K562 (cell line): Measurements from ENCODE around the gene PRPH2. TPM values are rescaled to one million over a fixed set of nuclear protein-coding genes. Genes with fewer than 3 reads are reported as not detected.

ENCODE experiments used
- ATAC-seq: fragments of 200-7000 bp; cut with Tn5 transposase; 3 replicates; pipeline ENCODE4 v1.9.1; 2020; ENCODE audit warnings: moderate library complexity
- BruUV-seq: library from RNA; stranded (reverse); fragments of 400-500 nt; replicated peaks from 2 replicates; lab custom pipeline; 2021; lab: Mats Ljungman, UMichigan
- CTCF ChIA-PET: fragments of 300-600 bp; formaldehyde crosslinking; extraction: SDS; loops from one replicate; lab custom pipeline; 2021; ENCODE audit warnings: low intra/inter-chr PET ratio; lab: Yijun Ruan, JAX
- POLR2A ChIA-PET: fragments of 300-600, 350-650 bp; sonication (Branson Sonifier 250); formaldehyde crosslinking; extraction: SDS; loops from one replicate; lab custom pipeline; 2021; ENCODE audit warnings: antibody characterized with exemption, inconsistent platforms; lab: Yijun Ruan, JAX
- DNase-seq, 4 experiments: peaks; one replicate each; pipeline versions ENCODE4 v3.0.0 to v3.0.0-alpha.2; 2011 to 2018; ENCODE audit warnings: low spot score in 3 of 4, mixed read lengths in 3 of 4; ENCODE audit errors: extremely low read depth in 1 of 4
- FAIRE-seq: peaks from 2 replicates; lab custom pipeline; 2011; peaks lifted over from hg19 to GRCh38; lab: Jason Lieb, UNC
- H2AFZ ChIP-seq: 2 replicates; pipeline ENCODE4 v1.6.0; 2011; ENCODE audit warnings: low read depth, low read length, control low read depth, inconsistent platforms
- H3K27ac ChIP-seq: fragments of 200-600 bp; 3 replicates; pipeline ENCODE4 v1.8.0; 2011; ENCODE audit warnings: low read depth, mild to moderate bottlenecking, control low read depth, inconsistent platforms, low read length, moderate library complexity, mixed read lengths; ENCODE audit errors: extremely low read depth
- H3K27me3 ChIP-seq, 2 experiments: fragments of 300-600 bp in 1 of 2; 2 replicates in 1 of 2; 3 replicates in 1 of 2; pipeline versions ENCODE4 v1.6.0 to v1.8.0; 2011; ENCODE audit warnings: inconsistent platforms in 2 of 2, low read length in 2 of 2, mild to moderate bottlenecking in 1 of 2, mixed read lengths in 1 of 2, moderate library complexity in 1 of 2; ENCODE audit not compliant: control insufficient read depth in 2 of 2, insufficient read depth in 2 of 2
- H3K36me3 ChIP-seq: fragments of 300-600 bp; 3 replicates; pipeline ENCODE4 v1.8.0; 2011; ENCODE audit warnings: mild to moderate bottlenecking, low read length, inconsistent platforms; ENCODE audit not compliant: control insufficient read depth, insufficient read depth
- H3K4me1 ChIP-seq, 2 experiments: fragments of 200-600 bp in 1 of 2; replicated peaks in 1 of 2; 2 replicates in 1 of 2; 3 replicates in 1 of 2; pipeline versions ENCODE4 v1.5.1 to v1.8.0; 2011; ENCODE audit warnings: inconsistent platforms in 2 of 2, low read length in 2 of 2, mild to moderate bottlenecking in 1 of 2, mixed read lengths in 1 of 2, moderate library complexity in 1 of 2; ENCODE audit not compliant: control insufficient read depth in 2 of 2, insufficient read depth in 2 of 2
- H3K4me2 ChIP-seq: 2 replicates; pipeline ENCODE4 v1.6.1; 2011; ENCODE audit warnings: low read length, control low read depth, inconsistent platforms, mixed read lengths; ENCODE audit not compliant: insufficient read depth
- H3K4me3 ChIP-seq: fragments of 200-600 bp; sonication (generic), shearing (Covaris generic); 2 replicates; pipeline ENCODE4 v1.5.1; 2016; ENCODE audit warnings: control low read depth, inconsistent platforms
- H3K79me2 ChIP-seq: fragments of 200-600 bp; 3 replicates; pipeline ENCODE4 v1.8.0; 2011; ENCODE audit warnings: low read length, inconsistent platforms; ENCODE audit not compliant: control insufficient read depth, insufficient read depth
- H3K9ac ChIP-seq, 2 experiments: 2 replicates each; pipeline versions ENCODE4 v1.6.0 to v1.6.1; 2011; ENCODE audit warnings: low read depth in 2 of 2, low read length in 2 of 2, control low read depth in 1 of 2, inconsistent platforms in 1 of 2, mild to moderate bottlenecking in 1 of 2, mixed read lengths in 1 of 2; ENCODE audit not compliant: insufficient read depth in 1 of 2
- H3K9me1 ChIP-seq: one replicate; pipeline ENCODE4 v1.6.0; 2011; ENCODE audit warnings: inconsistent platforms, mild to moderate bottlenecking, low read length, moderate library complexity; ENCODE audit not compliant: control insufficient read depth, insufficient read depth
- H3K9me3 ChIP-seq: replicated peaks from 2 replicates; pipeline ENCODE4 v1.5.1; 2011; ENCODE audit warnings: low read depth, low read length, inconsistent platforms; ENCODE audit not compliant: control insufficient read depth, insufficient read depth
- H4K20me1 ChIP-seq: replicated peaks from 2 replicates; pipeline ENCODE4 v1.6.1; 2011; ENCODE audit warnings: low read length, inconsistent platforms, mixed read lengths; ENCODE audit not compliant: control insufficient read depth, insufficient read depth
- DEAF1 ChIP-seq: fragments of 450-650 bp; formaldehyde crosslinking; IDR thresholded peaks from 2 replicates; pipeline ENCODE4 v1.4.0; 2020; ENCODE audit warnings: mild to moderate bottlenecking, moderate library complexity
- SRF ChIP-seq, 2 experiments: fragments of 250-450, 450-650 bp in 1 of 2; sonication (Bioruptor Pico) in 1 of 2; sonication (generic) in 1 of 2; formaldehyde crosslinking; IDR thresholded peaks; 2 replicates each; pipeline versions ENCODE4 v1.5.0 to v1.5.1; 2020 to 2022; ENCODE audit warnings: mild to moderate bottlenecking in 1 of 2, missing genetic modification reagents in 1 of 2
- ZFPM2 ChIP-seq: fragments of 250-450 bp; sonication (Bioruptor Pico); IDR thresholded peaks from 2 replicates; pipeline ENCODE4 v1.5.1; 2022; ENCODE audit warnings: mild to moderate bottlenecking
- ZNF609 ChIP-seq: sonication (generic); formaldehyde crosslinking; IDR thresholded peaks from 2 replicates; pipeline ENCODE4 v1.8.1; 2023; ENCODE audit warnings: missing genetic modification reagents, mild to moderate bottlenecking, borderline replicate concordance
- WGBS: fragments of 100-300 bp; shearing (Covaris generic); methylation state at CpG from one replicate; pipeline ENCODE4 v1.1.6; 2016; ENCODE audit warnings: low coverage, mixed read lengths; ENCODE audit not compliant: insufficient coverage; ENCODE audit errors: missing lambda C conversion rate; 5-methylcytosine and 5-hydroxymethylcytosine counted together
- in situ Hi-C: fragments of 300-500 bp; cut with MboI; formaldehyde crosslinking; loops from 4 replicates; pipeline ENCODE4 v1.15.0; 2018; ENCODE audit warnings: inconsistent platforms, mixed read lengths
- intact Hi-C: fragments of 100-400 bp; cut with micrococcal nuclease; formaldehyde crosslinking; loops from 2 replicates; pipeline ENCODE4 v1.14.2; 2022
- polyA plus RNA-seq, 8 experiments: library from polyadenylated mRNA; depleted of rRNA in 4 of 8; stranded (reverse) in 5 of 8; unstranded in 3 of 8; fragments of >200 nt; fragmentation: Nextera tagmentation in 2 of 8; fragmentation: Illumina TruSeq in 1 of 8; extraction: Ambion mirVana in 2 of 8; extraction: Trizol in 1 of 8; gene quantifications; 2 replicates each; pipeline versions ENCODE4 v1.2.1 to v1.2.3, GENCODE V29; 2011 to 2014; ENCODE audit warnings: inconsistent platforms in 1 of 8, missing spikeins in 1 of 8
- total RNA-seq, 7 experiments: library from RNA; depleted of rRNA in 6 of 7; stranded (reverse); fragments of >200 nt in 6 of 7; fragmentation: Illumina TruSeq in 2 of 7; extraction: Trizol in 2 of 7; gene quantifications; 2 replicates each; pipeline versions ENCODE4 v1.2.1 to v1.2.3, GENCODE V29; 2011 to 2021; ENCODE audit warnings: low replicate concordance in 1 of 7
- TF ChIP-seq, protein P1 (sequence below): fragments of 250-450 bp; sonication (Bioruptor Pico); IDR thresholded peaks from 2 replicates; pipeline ENCODE4 v1.5.0; 2021
- TF ChIP-seq, protein P2 (sequence below), 3 experiments: fragments of 200-800 bp in 1 of 3; sonication (Bioruptor generic) in 1 of 3; sonication (generic) in 1 of 3; formaldehyde crosslinking in 1 of 3; IDR thresholded peaks; 2 replicates each; pipeline versions ENCODE4 v1.6.1 to v1.8.0; 2016 to 2022; ENCODE audit warnings: mild to moderate bottlenecking in 2 of 3, missing compliant biosample characterization in 2 of 3, missing genetic modification characterization in 2 of 3, missing genetic modification reagents in 1 of 3

The PRPH2 gene
- total and polyA plus RNA-seq, 9 of the 15 experiments (the other 6 are each of a cell fraction or from before 2014, with no cell fraction given), result 0.03 to 0.11 (median 0.03) TPM; not detected in 5

DNA sequence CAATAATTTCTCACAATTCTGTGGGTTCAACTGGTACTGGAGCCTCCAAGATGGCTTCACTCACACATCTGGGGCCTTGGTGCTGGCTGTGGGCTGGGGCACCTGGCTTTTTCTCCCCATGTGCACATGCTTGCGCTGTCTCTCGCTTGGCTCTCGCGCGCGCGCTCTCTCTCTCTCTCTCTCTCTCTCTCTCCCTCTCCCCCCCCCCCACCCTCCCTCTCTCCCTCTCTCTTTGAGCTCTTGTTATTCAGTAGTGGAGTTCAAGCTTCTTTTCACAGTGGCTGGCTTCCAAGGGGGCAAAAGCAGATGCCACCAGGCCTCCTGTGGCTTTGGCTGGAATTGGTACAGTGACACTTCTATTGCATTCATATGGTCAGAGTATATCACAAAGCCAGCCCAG is 34.3 kb upstream of the PRPH2 start:
- WGBS, result 80% methylated on average over 1 of the region's 7 CpGs
- Histone ChIP-seq H3K4me2 (no peak overlapping the region), H4K20me1 (0 out of 2 replicates have a peak, but pooled peaks cover 5% of the 10 kb centered on the region), H3K36me3 (no peaks in the 10 kb centered on the region), H3K9me3 (no peaks in the 10 kb centered on the region), H2AFZ (no peak overlapping the region), H3K9ac (no peak overlapping the region), H3K79me2 (no peaks in the 10 kb centered on the region), H3K9me1 (no peaks in the 10 kb centered on the region), H3K27ac (no peak overlapping the region), H3K27me3 (no peaks in the 10 kb centered on the region), H3K4me1 (no peaks in the 10 kb centered on the region), H3K4me3 (no peak overlapping the region)
- DNase-seq (no peak), ATAC-seq (no peak), FAIRE-seq (no peak)
- in situ Hi-C loops, result no loop called here
- TF ChIP-seq, protein P1, sequence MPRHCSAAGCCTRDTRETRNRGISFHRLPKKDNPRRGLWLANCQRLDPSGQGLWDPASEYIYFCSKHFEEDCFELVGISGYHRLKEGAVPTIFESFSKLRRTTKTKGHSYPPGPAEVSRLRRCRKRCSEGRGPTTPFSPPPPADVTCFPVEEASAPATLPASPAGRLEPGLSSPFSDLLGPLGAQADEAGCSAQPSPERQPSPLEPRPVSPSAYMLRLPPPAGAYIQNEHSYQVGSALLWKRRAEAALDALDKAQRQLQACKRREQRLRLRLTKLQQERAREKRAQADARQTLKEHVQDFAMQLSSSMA (CRISPR knock-in tag), result no peak
- TF ChIP-seq ZFPM2 (CRISPR knock-in tag) (no peak), ZNF609 (CRISPR knock-in tag) (no peak), DEAF1 (CRISPR knock-in tag) (no peak), SRF (CRISPR knock-in tag; IDR thresholded peaks at IDR 0.05) (no peak)
- TF ChIP-seq, protein P2, sequence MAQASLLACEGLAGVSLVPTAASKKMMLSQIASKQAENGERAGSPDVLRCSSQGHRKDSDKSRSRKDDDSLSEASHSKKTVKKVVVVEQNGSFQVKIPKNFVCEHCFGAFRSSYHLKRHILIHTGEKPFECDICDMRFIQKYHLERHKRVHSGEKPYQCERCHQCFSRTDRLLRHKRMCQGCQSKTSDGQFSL (CRISPR knock-in tag; IDR thresholded peaks at IDR 0.05), result no peak
- TF ChIP-seq, protein P2 (tag; IDR thresholded peaks at IDR 0.05), result 0 out of 4 replicates have a peak, but pooled peaks of 1 of the 2 experiments have one; percentile 20
- POLR2A ChIA-PET, result interaction anchor here (1.2 to 2.6 kb wide), 3 partner anchors 9 to 13 kb away, joined by 4 to 12 read pairs (median 11); partner anchors contain the start of gene TBCC
- no TSS peak for BruUV-seq
- intact Hi-C loops, result no loop called here
- CTCF ChIA-PET, result interaction anchor here (0.6 kb wide), 1 partner anchor 12 kb away, joined by 3 read pairs; no protein-coding TSS in a partner anchor
